ENCODE data around the gene ACP6.
A peak's percentile ranks its signal among the peaks of the same experiment; 100 is the strongest.

Gene ACP6

DNA sequence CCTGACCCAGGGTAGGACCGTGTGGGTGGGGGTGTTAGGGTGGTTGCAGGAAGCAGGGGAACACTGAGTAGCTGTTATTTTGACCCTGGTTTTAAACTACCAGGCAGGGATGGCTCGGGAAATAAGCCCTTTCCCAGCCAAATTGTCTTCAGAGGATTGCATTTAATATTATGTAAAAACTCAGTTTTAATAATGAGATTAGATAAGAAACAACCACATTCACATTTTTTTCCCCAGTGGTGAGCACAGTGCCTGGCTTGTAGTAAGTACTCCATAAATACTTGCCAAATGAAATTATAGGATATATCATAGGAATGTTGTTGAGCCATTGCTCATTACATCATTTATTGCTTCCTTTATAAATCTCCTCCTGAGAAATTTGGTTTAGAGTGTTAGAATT lies 3.1 kb upstream of the ACP6 start:
- no peak for DNase-seq (ENCODE audit: low read depth)
- no peak for TF ChIP-seq CTCF (IDR thresholded peaks at IDR 0.05; ENCODE audit: control insufficient read depth, extremely low read depth, insufficient read depth)
- no peak overlapping the region for H3K4me3 ChIP-seq (ENCODE audit: low read depth, low read length)

GRCh38 chr1:147669469-147670318 lies 630 bp downstream of the ACP6 start:
- peak; percentile 30 for DNase-seq (ENCODE audit: low read depth)
- TF ChIP-seq CTCF (IDR thresholded peaks at IDR 0.05; ENCODE audit: control insufficient read depth, extremely low read depth, insufficient read depth) = no peak
- peak overlapping the region; percentile 87 for H3K4me3 ChIP-seq (ENCODE audit: low read depth, low read length)

DNA sequence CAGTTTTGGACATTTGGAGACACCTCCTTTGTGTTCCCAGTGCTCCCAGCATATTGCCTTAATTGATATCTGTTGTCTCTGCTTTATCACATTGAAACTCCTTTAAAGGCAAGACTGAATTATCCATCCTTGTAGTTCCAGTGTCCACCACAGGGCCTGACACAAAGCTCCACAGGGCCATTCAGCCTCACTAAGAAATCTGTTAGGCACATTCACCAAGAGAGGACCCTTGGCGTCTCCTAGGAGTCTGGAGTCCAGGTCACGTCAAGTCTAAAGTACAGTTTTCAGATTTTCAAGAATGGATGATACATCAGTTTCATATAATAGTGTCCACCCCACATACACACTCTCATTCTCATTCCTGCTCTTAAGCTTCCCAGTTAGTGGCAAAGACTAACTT lies 4.8 kb downstream of the ACP6 start:
- no peak; the same call in 1 of the 2 replicates for TF ChIP-seq CTCF (IDR thresholded peaks at IDR 0.05; ENCODE audit: control insufficient read depth, extremely low read depth, insufficient read depth)
- no peak overlapping the region for H3K4me3 ChIP-seq (ENCODE audit: low read depth, low read length)
- DNase-seq (ENCODE audit: low read depth) = no peak

GRCh38 chr1:147664206-147664605 lies 6.1 kb downstream of the ACP6 start:
- no peak for TF ChIP-seq CTCF (IDR thresholded peaks at IDR 0.05; ENCODE audit: control insufficient read depth, extremely low read depth, insufficient read depth)
- no peak overlapping the region for H3K4me3 ChIP-seq (ENCODE audit: low read depth, low read length)
- no peak for DNase-seq (ENCODE audit: low read depth)

GRCh38 chr1:147654511-147654910 lies 15.8 kb downstream of the ACP6 start:
- DNase-seq (ENCODE audit: low read depth) = no peak
- no peak for TF ChIP-seq CTCF (IDR thresholded peaks at IDR 0.05; ENCODE audit: control insufficient read depth, extremely low read depth, insufficient read depth)
- no peak overlapping the region for H3K4me3 ChIP-seq (ENCODE audit: low read depth, low read length)

GRCh38 chr1:147652306-147652705 lies 18.0 kb downstream of the ACP6 start:
- no peak for TF ChIP-seq CTCF (IDR thresholded peaks at IDR 0.05; ENCODE audit: control insufficient read depth, extremely low read depth, insufficient read depth)
- no peak for DNase-seq (ENCODE audit: low read depth)
- H3K4me3 ChIP-seq (ENCODE audit: low read depth, low read length) = no peak overlapping the region

DNA sequence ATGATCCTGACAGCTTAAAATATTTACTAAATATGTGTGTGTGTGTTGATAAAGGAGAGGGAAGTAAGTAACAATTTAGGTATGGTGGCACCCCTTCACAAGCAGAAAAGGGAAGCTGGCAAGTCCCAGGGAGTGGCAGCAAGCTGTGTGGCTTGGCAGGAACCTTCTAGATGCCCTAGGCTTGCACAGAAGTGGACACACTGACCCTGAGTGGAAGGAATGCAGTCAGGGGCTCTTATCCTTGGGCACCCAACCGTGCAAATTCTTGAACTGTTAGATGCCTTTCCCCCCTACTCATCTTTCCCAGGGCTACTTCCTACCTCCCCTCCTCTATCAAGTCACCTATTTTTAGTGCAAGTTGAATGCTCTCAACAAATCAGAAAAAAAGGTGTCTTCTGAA lies 18.9 kb downstream of the ACP6 start:
- H3K4me3 ChIP-seq (ENCODE audit: low read depth, low read length) = no peak overlapping the region
- DNase-seq (ENCODE audit: low read depth) = no peak
- no peak for TF ChIP-seq CTCF (IDR thresholded peaks at IDR 0.05; ENCODE audit: control insufficient read depth, extremely low read depth, insufficient read depth)

All from LNCaP clone FGC (cell line).